Peyer's patch (tissue), 4 donors: ENCODE data around the gene HEPHL1. TPM values are rescaled to one million over a fixed set of nuclear protein-coding genes. Genes with fewer than 3 reads are reported as not detected.
"Not testable (repeated sequence)": the region's sequence is repeated elsewhere in the genome, so short reads cannot be mapped to it uniquely, and the experiment has no call there.

Source experiments
- DNase-seq, 3 donors: peaks; one replicate each; pipeline ENCODE4 v3.0.0-alpha.2; 2017 to 2019
- H3K27ac ChIP-seq, 4 donors: fragments of 200-600 bp; sonication (generic); one replicate each; pipeline ENCODE4 v1.5.1; 2016 to 2019
- H3K27me3 ChIP-seq, 2 donors: fragments of 200-600 bp; sonication (generic); one replicate each; pipeline ENCODE4 v1.5.1; 2019
- H3K36me3 ChIP-seq, 3 donors: fragments of 200-600 bp; sonication (generic); one replicate each; pipeline ENCODE4 v1.5.1; 2016 to 2019
- H3K4me1 ChIP-seq, 4 donors: fragments of 200-600 bp; sonication (generic); one replicate each; pipeline ENCODE4 v1.5.1; 2016 to 2019
- H3K4me3 ChIP-seq, 4 donors: fragments of 200-600 bp; sonication (generic); 1 replicate in 3 of 4; 2 replicates in 1 of 4; pipeline ENCODE4 v1.5.1; 2016 to 2019; ENCODE audit warnings: mild to moderate bottlenecking in 1 of 4
- H3K9me3 ChIP-seq, 4 donors: fragments of 200-600 bp; sonication (generic); one replicate each; pipeline ENCODE4 v1.5.1; 2016 to 2019; ENCODE audit warnings: mild to moderate bottlenecking in 1 of 4
- POLR2A ChIP-seq, 2 donors: fragments of 450-650 bp; IDR thresholded peaks; one replicate each; pipeline ENCODE4 v1.5.1; 2017; ENCODE audit warnings: antibody characterized with exemption in 2 of 2, mild to moderate bottlenecking in 2 of 2, moderate library complexity in 2 of 2
- total RNA-seq, 4 donors: library from RNA; depleted of rRNA; stranded (reverse); fragments of >200 nt; gene quantifications; one replicate each; pipeline ENCODE4 v1.1.0, GENCODE V29; 2016
- TF ChIP-seq, protein P1 (sequence below), 6 experiments: fragments of 450-650 bp in 4 of 6; fragments of 200-600 bp in 2 of 6; sonication (generic) in 1 of 6; IDR thresholded peaks; one replicate each; pipeline ENCODE4 v1.5.1; 2017 to 2019; ENCODE audit warnings: antibody characterized with exemption in 6 of 6, mild to moderate bottlenecking in 3 of 6, moderate library complexity in 1 of 6

The HEPHL1 gene
- total RNA-seq, 4 donors from 2014 or later, result not detected

DNA sequence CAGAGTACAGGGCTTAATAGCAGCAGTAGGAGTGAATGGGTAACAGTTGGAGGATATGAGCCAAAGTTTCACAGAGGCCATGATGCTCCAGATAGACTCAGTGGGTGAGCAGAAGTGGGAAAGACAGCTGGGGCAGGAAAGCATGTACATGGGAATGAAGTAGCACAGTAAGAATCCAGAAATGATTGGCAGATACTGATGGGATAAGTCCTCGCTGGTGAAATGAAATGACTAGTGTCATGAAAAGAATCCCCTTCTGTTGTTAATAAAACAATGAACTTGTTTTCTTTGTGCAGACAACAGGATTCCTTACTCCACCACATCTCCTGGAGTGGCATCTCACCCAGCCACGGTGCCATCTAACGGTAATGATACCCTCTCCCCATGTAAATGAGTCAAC, 90.1 kb downstream of the HEPHL1 start:
- no peak overlapping the region for H3K4me3 ChIP-seq
- H3K27me3 ChIP-seq, result no peaks in the 10 kb centered on the region
- TF ChIP-seq, protein P1, sequence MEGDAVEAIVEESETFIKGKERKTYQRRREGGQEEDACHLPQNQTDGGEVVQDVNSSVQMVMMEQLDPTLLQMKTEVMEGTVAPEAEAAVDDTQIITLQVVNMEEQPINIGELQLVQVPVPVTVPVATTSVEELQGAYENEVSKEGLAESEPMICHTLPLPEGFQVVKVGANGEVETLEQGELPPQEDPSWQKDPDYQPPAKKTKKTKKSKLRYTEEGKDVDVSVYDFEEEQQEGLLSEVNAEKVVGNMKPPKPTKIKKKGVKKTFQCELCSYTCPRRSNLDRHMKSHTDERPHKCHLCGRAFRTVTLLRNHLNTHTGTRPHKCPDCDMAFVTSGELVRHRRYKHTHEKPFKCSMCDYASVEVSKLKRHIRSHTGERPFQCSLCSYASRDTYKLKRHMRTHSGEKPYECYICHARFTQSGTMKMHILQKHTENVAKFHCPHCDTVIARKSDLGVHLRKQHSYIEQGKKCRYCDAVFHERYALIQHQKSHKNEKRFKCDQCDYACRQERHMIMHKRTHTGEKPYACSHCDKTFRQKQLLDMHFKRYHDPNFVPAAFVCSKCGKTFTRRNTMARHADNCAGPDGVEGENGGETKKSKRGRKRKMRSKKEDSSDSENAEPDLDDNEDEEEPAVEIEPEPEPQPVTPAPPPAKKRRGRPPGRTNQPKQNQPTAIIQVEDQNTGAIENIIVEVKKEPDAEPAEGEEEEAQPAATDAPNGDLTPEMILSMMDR (IDR thresholded peaks at IDR 0.05), result no peak
- no peak for TF ChIP-seq POLR2A (IDR thresholded peaks at IDR 0.05)
- H3K4me1 ChIP-seq, result no peaks in the 10 kb centered on the region
- no peaks in the 10 kb centered on the region for H3K9me3 ChIP-seq
- H3K27ac ChIP-seq, result no peak overlapping the region
- no peaks in the 10 kb centered on the region for H3K36me3 ChIP-seq
- DNase-seq, result no peak

DNA sequence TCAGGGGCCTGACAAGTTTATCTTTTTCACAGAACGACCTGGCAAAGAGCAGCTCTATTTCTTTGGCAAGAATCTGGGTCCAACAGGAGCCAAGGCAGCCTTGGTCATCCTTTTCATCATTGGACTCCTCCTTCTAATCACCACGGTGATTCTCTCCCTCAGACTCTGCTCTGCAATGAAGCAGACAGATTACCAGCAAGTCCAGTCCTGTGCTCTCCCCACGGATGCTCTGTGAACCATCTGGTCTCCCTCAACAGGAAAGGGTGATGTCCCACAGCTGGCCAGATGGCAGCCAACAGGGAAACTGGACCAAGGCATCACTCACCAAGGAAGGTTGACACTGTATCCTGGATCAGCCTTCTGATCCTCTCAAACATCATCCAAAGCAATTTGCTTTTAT, 90.5 kb downstream of the HEPHL1 start:
- H3K4me1 ChIP-seq, result no peaks in the 10 kb centered on the region
- H3K4me3 ChIP-seq, result no peak overlapping the region
- H3K27me3 ChIP-seq, result no peaks in the 10 kb centered on the region
- H3K9me3 ChIP-seq, result no peaks in the 10 kb centered on the region
- no peak overlapping the region for H3K27ac ChIP-seq
- DNase-seq, result no peak
- no peak for TF ChIP-seq POLR2A (IDR thresholded peaks at IDR 0.05)
- TF ChIP-seq, protein P1 (IDR thresholded peaks at IDR 0.05), result no peak
- no peaks in the 10 kb centered on the region for H3K36me3 ChIP-seq

DNA sequence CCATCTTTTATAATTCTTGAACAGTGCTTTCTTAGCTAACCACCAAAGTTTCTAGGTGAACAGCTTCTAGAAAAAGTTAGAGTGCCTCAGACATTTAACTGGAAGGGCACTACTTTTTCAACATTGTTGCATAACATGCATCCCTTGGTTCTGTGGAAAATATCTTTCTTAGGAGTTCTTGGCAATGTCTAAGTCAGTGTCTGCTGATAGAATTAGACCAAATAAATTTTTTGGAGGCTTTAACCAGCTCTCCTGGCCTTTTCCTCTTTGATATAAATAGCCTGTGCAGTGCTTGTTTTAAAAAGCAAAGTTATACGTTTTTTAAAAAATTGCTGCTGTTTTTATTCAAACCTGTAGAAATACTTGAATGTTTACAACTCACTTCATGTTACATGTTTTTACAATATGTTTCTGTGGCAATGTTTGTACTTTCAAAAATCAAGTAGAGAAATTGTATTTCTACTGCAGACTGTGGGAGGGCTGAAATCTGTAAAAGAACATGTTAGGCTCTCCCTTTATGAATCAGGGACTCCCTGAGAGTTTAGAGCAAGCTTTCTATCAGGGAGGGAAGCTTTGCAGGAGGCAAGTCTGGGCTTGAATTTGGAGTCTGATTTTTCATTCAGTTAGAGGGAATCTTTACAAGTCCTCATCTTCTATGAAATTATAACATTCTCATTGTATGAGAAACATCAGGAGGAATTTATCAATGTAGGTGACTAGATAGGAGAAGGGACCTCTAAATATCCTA, 91.2 kb downstream of the HEPHL1 start:
- no peaks in the 10 kb centered on the region for H3K27me3 ChIP-seq
- no peaks in the 10 kb centered on the region for H3K36me3 ChIP-seq
- H3K9me3 ChIP-seq, result no peaks in the 10 kb centered on the region
- no peak for DNase-seq
- H3K4me3 ChIP-seq, result no peak overlapping the region
- no peaks in the 10 kb centered on the region for H3K4me1 ChIP-seq
- no peak for TF ChIP-seq POLR2A (IDR thresholded peaks at IDR 0.05)
- TF ChIP-seq, protein P1 (IDR thresholded peaks at IDR 0.05), result no peak
- no peak overlapping the region for H3K27ac ChIP-seq

DNA sequence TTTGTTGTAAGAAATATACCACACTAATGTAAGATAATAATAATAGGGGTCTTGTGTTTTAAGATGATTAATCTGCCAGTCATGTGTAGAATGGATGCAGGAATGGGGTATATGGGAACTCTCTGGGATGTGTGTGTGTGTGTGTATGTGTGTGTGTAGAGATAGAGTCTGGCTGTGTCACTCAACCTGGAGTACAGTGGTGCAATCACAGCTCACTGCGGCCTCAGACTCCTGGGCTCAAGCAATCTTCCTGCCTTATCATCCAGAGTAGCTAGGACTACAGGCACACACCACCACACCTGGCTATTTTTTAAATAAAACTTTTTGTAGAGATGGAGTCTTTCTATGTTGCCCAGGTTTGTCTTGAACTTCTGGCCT, 96.0 kb downstream of the HEPHL1 start:
- H3K27ac ChIP-seq, result no peak overlapping the region
- DNase-seq, result no peak
- H3K4me1 ChIP-seq, result no peaks in the 10 kb centered on the region
- TF ChIP-seq, protein P1 (IDR thresholded peaks at IDR 0.05), result no peak
- TF ChIP-seq POLR2A (IDR thresholded peaks at IDR 0.05), result no peak
- no peak overlapping the region for H3K4me3 ChIP-seq
- H3K36me3 ChIP-seq, result no peaks in the 10 kb centered on the region
- H3K27me3 ChIP-seq, result no peaks in the 10 kb centered on the region
- H3K9me3 ChIP-seq, result no peaks in the 10 kb centered on the region

DNA sequence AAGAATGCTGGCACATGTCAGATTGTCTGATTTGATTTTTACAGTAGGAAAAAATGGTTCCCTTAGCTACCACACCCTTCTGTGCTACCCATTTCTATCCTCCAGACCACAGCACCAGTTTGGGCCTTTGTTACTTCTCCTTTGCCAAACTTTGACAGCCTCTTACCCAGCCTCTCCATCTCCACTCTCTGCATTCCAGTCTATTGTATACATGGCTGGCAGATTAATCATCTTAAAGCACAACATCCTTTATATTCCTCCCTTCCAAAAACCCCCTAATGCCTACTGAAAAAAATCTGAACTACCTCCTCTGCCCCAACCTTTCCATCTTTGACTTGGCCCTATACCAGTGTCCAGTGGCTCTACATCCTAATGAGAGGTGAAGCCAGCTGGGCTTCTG, 96.7 kb downstream of the HEPHL1 start:
- TF ChIP-seq, protein P1 (IDR thresholded peaks at IDR 0.05), result no peak
- no peak for TF ChIP-seq POLR2A (IDR thresholded peaks at IDR 0.05)
- no peaks in the 10 kb centered on the region for H3K36me3 ChIP-seq
- no peak overlapping the region for H3K27ac ChIP-seq
- no peaks in the 10 kb centered on the region for H3K4me1 ChIP-seq
- DNase-seq, result no peak
- no peaks in the 10 kb centered on the region for H3K9me3 ChIP-seq
- H3K4me3 ChIP-seq, result no peak overlapping the region
- no peaks in the 10 kb centered on the region for H3K27me3 ChIP-seq

DNA sequence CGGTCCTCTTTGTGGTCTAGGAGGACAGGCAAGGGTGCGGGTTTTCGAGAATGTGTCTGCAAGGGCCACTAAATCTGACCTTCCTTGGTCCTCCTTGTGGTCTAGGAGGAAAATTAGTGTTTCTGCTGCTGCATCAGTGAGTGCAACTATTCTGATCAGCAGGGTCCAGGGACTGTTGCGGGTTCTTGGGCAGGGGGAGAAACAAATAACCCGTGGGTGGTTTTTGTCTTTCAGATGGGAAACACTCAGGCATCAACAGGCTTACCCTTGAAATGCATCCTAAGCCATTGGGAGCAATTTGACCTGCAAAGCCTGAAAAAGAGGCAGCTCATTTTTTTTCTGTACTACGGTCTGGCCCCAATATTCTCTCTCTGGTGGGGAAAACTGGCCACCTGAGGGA, 98.5 kb downstream of the HEPHL1 start:
- not testable (repeated sequence) for H3K4me3 ChIP-seq, H3K27me3 ChIP-seq, H3K27ac ChIP-seq, H3K9me3 ChIP-seq, H3K36me3 ChIP-seq, DNase-seq, H3K4me1 ChIP-seq

DNA sequence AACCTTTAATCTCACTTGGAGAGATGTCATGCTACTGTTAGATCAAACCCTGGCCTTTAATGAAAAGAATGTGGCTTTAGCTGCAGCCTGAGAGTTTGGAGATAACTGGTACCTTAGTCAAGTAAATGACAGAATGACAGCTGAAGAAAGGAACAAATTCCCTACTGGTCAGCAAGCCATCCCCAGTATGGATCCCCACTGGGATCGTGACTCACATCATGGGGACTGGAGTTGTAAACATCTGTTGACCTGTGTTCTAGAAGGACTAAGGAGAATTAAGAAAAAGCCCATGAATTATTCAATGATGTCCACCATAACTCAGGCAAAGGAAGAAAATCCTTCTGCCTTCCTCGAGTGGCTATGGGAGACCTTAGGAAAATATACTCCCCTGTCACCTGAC, 99.4 kb downstream of the HEPHL1 start:
- not testable (repeated sequence) for H3K4me1 ChIP-seq

More for the DNA sequence above, 99.4 kb downstream of the HEPHL1 start:
- DNase-seq, H3K9me3 ChIP-seq, H3K27ac ChIP-seq, H3K36me3 ChIP-seq, H3K4me3 ChIP-seq, H3K27me3 ChIP-seq: not testable (repeated sequence)
